CD4-positive, alpha-beta memory T cell (primary cell): Measurements from ENCODE around the gene UBQLN4. TPM values are rescaled to one million over a fixed set of nuclear protein-coding genes. Genes with fewer than 3 reads are reported as not detected.

Source experiments
- CTCF ChIA-PET: fragments of 350-600 bp; sonication (Branson Sonifier 250); formaldehyde crosslinking; loops from one replicate; lab custom pipeline; 2021; ENCODE audit warnings: inconsistent platforms; ENCODE audit not compliant: partially characterized antibody; lab: Charles Lee
- POLR2A ChIA-PET: fragments of 350-600 bp; sonication (Branson Sonifier 250); formaldehyde crosslinking; loops from one replicate; lab custom pipeline; 2021; ENCODE audit not compliant: partially characterized antibody; lab: Charles Lee
- DNase-seq, 5 donors: peaks; one replicate each; pipeline versions ENCODE4 v3.0.0 to v3.0.0-alpha.2; 2020 to 2022; ENCODE audit warnings: mixed read lengths in 1 of 5
- H3K27ac ChIP-seq: one replicate; pipeline ENCODE4 v1.7.0; 2013; ENCODE audit warnings: low read depth, low read length
- H3K27me3 ChIP-seq: 2 replicates; pipeline ENCODE4 v1.7.0; 2013; ENCODE audit warnings: mild to moderate bottlenecking, low read length, moderate library complexity; ENCODE audit not compliant: insufficient read depth
- H3K36me3 ChIP-seq: 2 replicates; pipeline ENCODE4 v1.7.0; 2013; ENCODE audit warnings: mild to moderate bottlenecking, low read length, moderate library complexity; ENCODE audit not compliant: insufficient read depth
- H3K4me1 ChIP-seq: 2 replicates; pipeline ENCODE4 v1.7.0; 2013; ENCODE audit warnings: mild to moderate bottlenecking, low read length, moderate library complexity; ENCODE audit not compliant: insufficient read depth
- H3K4me3 ChIP-seq, 2 donors: one replicate each; pipeline ENCODE4 v1.7.0; 2013; ENCODE audit warnings: low read length in 2 of 2, mild to moderate bottlenecking in 1 of 2
- H3K9me3 ChIP-seq, 2 donors: one replicate each; pipeline ENCODE4 v1.7.0; 2013; ENCODE audit warnings: low read length in 2 of 2, control low read depth in 1 of 2; ENCODE audit not compliant: control insufficient read depth in 1 of 2
- H3K27ac Mint-ChIP-seq, 7 donors: one replicate each; pipeline ENCODE4 v1.8.0; 2020 to 2021; ENCODE audit warnings: mixed read lengths in 7 of 7, mild to moderate bottlenecking in 6 of 7, inconsistent platforms in 3 of 7, moderate library complexity in 3 of 7
- H3K27me3 Mint-ChIP-seq, 2 donors: one replicate each; pipeline ENCODE4 v1.8.0; 2020 to 2021; ENCODE audit warnings: mixed read lengths in 2 of 2
- H3K36me3 Mint-ChIP-seq, 2 donors: one replicate each; pipeline ENCODE4 v1.8.0; 2020 to 2021; ENCODE audit warnings: mixed read lengths in 2 of 2, inconsistent platforms in 1 of 2, mild to moderate bottlenecking in 1 of 2
- H3K4me1 Mint-ChIP-seq, 4 donors: one replicate each; pipeline ENCODE4 v1.8.0; 2020 to 2021; ENCODE audit warnings: mixed read lengths in 4 of 4, mild to moderate bottlenecking in 1 of 4
- H3K4me3 Mint-ChIP-seq, 8 donors: one replicate each; pipeline ENCODE4 v1.8.0; 2020 to 2021; ENCODE audit warnings: mixed read lengths in 8 of 8, mild to moderate bottlenecking in 7 of 8, moderate library complexity in 6 of 8, inconsistent platforms in 3 of 8
- H3K9me3 Mint-ChIP-seq, 8 donors: one replicate each; pipeline ENCODE4 v1.8.0; 2020 to 2021; ENCODE audit warnings: mixed read lengths in 8 of 8, mild to moderate bottlenecking in 5 of 8, inconsistent platforms in 3 of 8, moderate library complexity in 1 of 8
- intact Hi-C: fragments of 100-400 bp; cut with micrococcal nuclease; formaldehyde crosslinking; loops from one replicate; pipeline ENCODE4 v1.15.1; 2023
- polyA plus RNA-seq, 2 donors: library from polyadenylated mRNA; unstranded; fragments of 300-500 nt; fragmentation: Illumina TruSeq; gene quantifications; one replicate each; pipeline ENCODE4 v1.2.3, GENCODE V29; 2021
- total RNA-seq, 2 experiments: library from RNA; stranded (reverse); gene quantifications; one replicate each; pipeline ENCODE4 v1.2.3, GENCODE V29; 2021

UBQLN4 gene
- total and polyA plus RNA-seq, 4 experiments from 2014 or later: 8.9 to 39.5 (median 25.3) TPM

DNA sequence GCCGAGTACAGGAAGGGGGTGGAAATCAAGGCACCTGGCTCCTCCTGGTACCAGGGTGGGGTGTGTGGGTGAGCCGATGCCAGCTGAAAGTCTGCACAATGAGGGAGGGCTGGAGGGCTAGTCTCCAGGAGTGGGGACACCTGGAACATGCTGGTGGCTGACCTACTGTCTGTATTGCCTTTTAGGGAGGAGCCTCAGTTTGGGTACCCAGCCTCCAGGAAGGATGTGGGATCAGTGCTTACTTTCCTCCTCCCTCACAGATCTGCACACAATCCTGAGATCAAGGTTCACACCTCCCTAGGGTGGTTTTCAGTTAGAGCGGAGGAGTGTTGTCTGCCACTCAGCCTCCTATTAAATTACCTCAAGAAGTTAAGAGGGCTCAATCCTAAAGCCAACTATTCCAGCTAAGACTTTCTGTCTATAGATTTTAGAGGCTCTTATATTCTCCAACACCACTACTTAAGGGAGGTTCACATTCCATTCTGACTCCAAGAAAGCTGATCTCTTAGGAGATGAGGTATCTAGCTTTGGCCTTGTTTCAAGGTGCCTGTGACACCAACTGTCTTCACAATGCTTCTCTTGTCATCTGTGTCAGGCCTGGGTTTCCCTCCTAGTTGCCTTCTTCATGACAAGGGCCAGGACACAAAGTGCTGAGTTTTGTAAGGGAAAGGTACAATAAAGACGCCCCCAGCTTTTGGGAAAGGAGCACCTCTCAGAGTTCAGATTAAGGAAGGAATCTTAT lies 48.6 kb downstream of the UBQLN4 start:
- H3K27ac ChIP-seq: peak overlapping the region; percentile 18
- H3K27me3 ChIP-seq: no peaks in the 10 kb centered on the region
- Mint-ChIP-seq H3K27me3 (no peaks in the 10 kb centered on the region), H3K36me3 (peaks cover 11 to 15% of the 10 kb centered on the region in 2 donors), H3K27ac (peak overlapping the region; percentile 78 to 94 (median 92)), H3K4me3 (peak overlapping the region; percentile 38 to 79 (median 61)), H3K4me1 (peaks cover 22 to 45% (median 30%) of the 10 kb centered on the region in 4 donors), H3K9me3 (no peaks in the 10 kb centered on the region)
- H3K4me3 ChIP-seq: peak overlapping the region in 1 of 2 donors; percentile 36
- H3K4me1 ChIP-seq: peaks cover 22% of the 10 kb centered on the region
- H3K36me3 ChIP-seq: peaks cover 10% of the 10 kb centered on the region
- ChIA-PET POLR2A (interaction anchor here (0.7 to 1.4 kb wide), 4 partner anchors 10 to 71 kb away, joined by 3 to 6 read pairs (median 5); partner anchors contain the start of genes ARHGEF2 and KHDC4), CTCF (interaction anchor here (1.1 to 1.6 kb wide), 6 partner anchors 9 to 812 kb away, joined by 3 to 5 read pairs (median 3); no protein-coding TSS in a partner anchor)
- H3K9me3 ChIP-seq: no peaks in the 10 kb centered on the region
- intact Hi-C loops: loop anchor here (2.0 to 5.0 kb wide), 2 partner anchors 16 to 47 kb away; partner anchors contain the start of genes LAMTOR2, SSR2 and UBQLN4
- DNase-seq: peak; percentile 39 to 55 (median 48)

DNA sequence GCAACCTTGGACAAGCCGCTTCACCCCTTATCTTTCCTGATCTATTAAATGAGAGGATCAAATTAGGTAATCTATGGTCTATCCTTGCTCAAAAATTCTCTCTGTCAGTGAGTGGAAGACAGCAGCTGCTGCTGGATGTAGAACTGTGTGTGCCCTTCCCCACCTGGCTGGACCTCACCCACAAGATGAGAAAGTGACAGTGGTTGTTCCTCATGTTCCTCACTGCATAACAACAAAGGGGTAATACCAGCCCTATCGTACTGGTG lies 49.7 kb downstream of the UBQLN4 start:
- POLR2A ChIA-PET: interaction anchor here (0.6 to 1.2 kb wide), 4 partner anchors 16 to 208 kb away, joined by 3 read pairs; no protein-coding TSS in a partner anchor

DNA sequence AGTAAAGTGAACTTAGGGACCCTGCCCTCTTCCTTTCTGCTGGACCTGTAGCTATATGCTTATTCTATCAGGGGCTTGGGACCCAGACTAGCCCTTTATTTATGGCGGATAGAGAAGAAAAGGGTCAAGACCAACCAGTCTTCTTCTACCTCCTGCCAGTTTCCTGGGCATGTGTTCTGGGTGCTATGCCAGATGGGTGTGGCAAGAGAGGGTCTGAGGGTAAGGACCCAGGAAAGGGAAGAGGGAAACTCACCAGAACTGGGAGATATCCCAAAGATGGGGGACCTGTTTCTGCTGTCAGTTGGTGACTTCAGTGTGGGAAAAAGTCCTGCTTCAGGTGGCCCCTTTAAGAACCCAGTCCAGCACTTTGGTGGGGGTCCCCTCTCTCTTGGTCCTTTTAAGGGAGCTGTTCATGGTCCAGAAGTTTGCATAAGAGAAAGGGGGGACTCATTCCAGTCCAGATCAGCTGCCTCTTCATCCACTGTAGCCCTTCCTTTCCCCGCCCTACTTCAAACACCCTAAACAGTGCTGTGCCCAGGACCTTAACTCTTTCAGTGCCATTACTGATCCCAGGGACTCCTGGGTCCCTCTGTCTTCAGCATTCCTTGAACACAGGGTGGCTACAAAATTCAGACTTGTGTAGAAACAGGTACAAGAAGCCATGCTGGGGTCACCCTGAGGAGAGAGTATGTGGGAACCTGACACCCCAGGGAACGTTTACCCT lies 51.2 kb downstream of the UBQLN4 start:
- Mint-ChIP-seq H3K36me3 (no peaks in the 10 kb centered on the region), H3K4me3 (no peak overlapping the region), H3K27me3 (no peaks in the 10 kb centered on the region), H3K27ac (peak overlapping the region in 6 of 7 donors; percentile 36 to 90 (median 54)), H3K4me1 (peaks cover 17 to 33% (median 23%) of the 10 kb centered on the region in 4 donors), H3K9me3 (no peaks in the 10 kb centered on the region)
- CTCF ChIA-PET: interaction anchor here (0.7 kb wide), 1 partner anchor 86 kb away, joined by 3 read pairs; no protein-coding TSS in a partner anchor
- H3K9me3 ChIP-seq: no peaks in the 10 kb centered on the region
- no peaks in the 10 kb centered on the region for H3K27me3 ChIP-seq
- H3K36me3 ChIP-seq: no peaks in the 10 kb centered on the region
- intact Hi-C loops: no loop called here
- POLR2A ChIA-PET: no interaction called here
- no peak for DNase-seq
- H3K27ac ChIP-seq: no peak overlapping the region
- peaks cover 22% of the 10 kb centered on the region for H3K4me1 ChIP-seq
- no peak overlapping the region for H3K4me3 ChIP-seq

More for the DNA sequence above, 49.7 kb downstream of the UBQLN4 start:
- no peaks in the 10 kb centered on the region for H3K9me3 Mint-ChIP-seq
- H3K4me1 ChIP-seq: peaks cover 22% of the 10 kb centered on the region
- H3K36me3 Mint-ChIP-seq: peaks cover 5 to 6% of the 10 kb centered on the region in 2 donors
- H3K4me1 Mint-ChIP-seq: peaks cover 20 to 40% (median 28%) of the 10 kb centered on the region in 4 donors
- H3K27ac Mint-ChIP-seq: peak overlapping the region in 6 of 7 donors; percentile 4 to 63 (median 42)
- no peak for DNase-seq
- H3K4me3 Mint-ChIP-seq: no peak overlapping the region
- peaks cover 3% of the 10 kb centered on the region for H3K36me3 ChIP-seq
- H3K9me3 ChIP-seq: no peaks in the 10 kb centered on the region
- no peak overlapping the region for H3K27ac ChIP-seq
- intact Hi-C loops: loop anchor here (2.0 kb wide), 1 partner anchor 17 kb away; the partner anchor contains the start of gene SSR2
- H3K4me3 ChIP-seq: no peak overlapping the region
- CTCF ChIA-PET: interaction anchor here (1.2 to 1.3 kb wide), 2 partner anchors 12 to 14 kb away, joined by 3 read pairs; no protein-coding TSS in a partner anchor
- H3K27me3 ChIP-seq: no peaks in the 10 kb centered on the region
- H3K27me3 Mint-ChIP-seq: no peaks in the 10 kb centered on the region

DNA sequence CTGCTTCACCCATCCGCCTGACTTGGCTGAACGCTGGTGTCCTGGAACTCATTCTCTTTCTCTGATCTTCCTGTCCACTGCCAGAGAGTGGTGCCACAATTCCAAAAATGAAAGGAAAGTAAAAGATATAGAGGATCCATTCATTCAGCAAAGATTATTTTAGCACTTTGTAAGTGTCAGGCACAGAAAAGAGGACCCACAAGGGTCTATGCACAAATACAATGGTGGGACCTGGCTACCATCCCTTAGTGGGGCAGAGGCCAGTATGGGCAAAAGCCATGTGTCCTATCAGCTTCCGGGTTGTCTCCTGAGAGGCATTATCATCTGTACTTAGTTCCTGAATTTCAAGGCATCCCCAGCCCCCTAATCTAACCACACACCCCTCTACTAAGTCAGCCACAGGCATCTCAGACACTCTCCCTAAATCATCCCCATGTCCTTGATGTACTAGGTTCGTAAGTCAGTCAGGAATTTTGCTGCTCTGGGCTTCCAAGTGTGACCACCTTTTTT lies 51.9 kb downstream of the UBQLN4 start:
- Mint-ChIP-seq H3K36me3 (no peaks in the 10 kb centered on the region), H3K27me3 (no peaks in the 10 kb centered on the region), H3K4me1 (peaks cover 13 to 30% (median 19%) of the 10 kb centered on the region in 4 donors), H3K4me3 (no peak overlapping the region), H3K27ac (peak overlapping the region in 4 of 7 donors; percentile 26 to 90 (median 54)), H3K9me3 (no peaks in the 10 kb centered on the region)
- intact Hi-C loops: no loop called here
- ChIA-PET POLR2A (interaction anchor here (1.1 kb wide), 1 partner anchor 18 kb away, joined by 3 read pairs; no protein-coding TSS in a partner anchor), CTCF (interaction anchor here (0.7 kb wide), 1 partner anchor 86 kb away, joined by 3 read pairs; no protein-coding TSS in a partner anchor)
- H3K4me1 ChIP-seq: peaks cover 17% of the 10 kb centered on the region
- no peaks in the 10 kb centered on the region for H3K27me3 ChIP-seq
- DNase-seq: no peak
- no peaks in the 10 kb centered on the region for H3K36me3 ChIP-seq
- H3K9me3 ChIP-seq: no peaks in the 10 kb centered on the region
- H3K4me3 ChIP-seq: no peak overlapping the region
- H3K27ac ChIP-seq: no peak overlapping the region

DNA sequence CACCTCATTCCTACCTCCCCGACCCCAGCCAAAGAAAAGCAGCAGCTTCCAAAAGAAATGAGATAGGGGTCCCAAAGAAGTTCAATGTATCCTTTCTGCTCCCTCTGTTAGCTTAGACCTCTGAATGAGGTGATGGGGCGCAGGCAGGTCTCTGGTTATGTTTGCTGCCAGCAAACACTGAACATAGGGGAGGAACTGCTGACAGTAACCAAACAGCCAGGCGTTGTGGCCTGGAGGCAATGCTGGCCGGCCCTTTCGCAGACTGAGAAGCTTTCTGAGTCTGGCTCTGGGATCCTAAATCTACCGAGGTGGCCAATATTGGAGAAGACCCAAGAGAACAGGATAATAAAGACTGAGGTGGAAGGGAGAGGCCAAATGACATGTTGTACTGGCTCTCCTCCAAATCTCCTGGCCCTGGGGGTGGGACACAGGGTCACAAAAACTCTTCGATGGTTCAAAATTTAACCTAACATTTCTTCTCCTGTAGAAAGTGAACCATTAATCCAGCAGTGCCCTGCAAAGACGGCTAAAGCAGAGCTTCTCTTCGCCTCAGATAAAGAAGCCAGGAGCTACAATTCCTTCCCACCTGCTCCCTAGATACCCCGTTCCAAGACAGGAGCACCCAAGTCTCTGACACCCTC lies 52.5 kb downstream of the UBQLN4 start:
- Histone ChIP-seq H3K4me1 (peaks cover 16% of the 10 kb centered on the region), H3K27ac (no peak overlapping the region), H3K4me3 (no peak overlapping the region), H3K9me3 (no peaks in the 10 kb centered on the region), H3K27me3 (no peaks in the 10 kb centered on the region), H3K36me3 (no peaks in the 10 kb centered on the region)
- Mint-ChIP-seq H3K36me3 (no peaks in the 10 kb centered on the region), H3K27ac (peak overlapping the region in 3 of 7 donors; percentile 2 to 46 (median 44)), H3K4me3 (no peak overlapping the region), H3K27me3 (no peaks in the 10 kb centered on the region), H3K4me1 (peaks cover 13 to 26% (median 16%) of the 10 kb centered on the region in 4 donors), H3K9me3 (no peaks in the 10 kb centered on the region)
- DNase-seq: no peak
- ChIA-PET CTCF (interaction anchor here (0.7 kb wide), 1 partner anchor 85 kb away, joined by 3 read pairs; no protein-coding TSS in a partner anchor), POLR2A (interaction anchor here (1.1 kb wide), 1 partner anchor 19 kb away, joined by 3 read pairs; no protein-coding TSS in a partner anchor)
- intact Hi-C loops: no loop called here

DNA sequence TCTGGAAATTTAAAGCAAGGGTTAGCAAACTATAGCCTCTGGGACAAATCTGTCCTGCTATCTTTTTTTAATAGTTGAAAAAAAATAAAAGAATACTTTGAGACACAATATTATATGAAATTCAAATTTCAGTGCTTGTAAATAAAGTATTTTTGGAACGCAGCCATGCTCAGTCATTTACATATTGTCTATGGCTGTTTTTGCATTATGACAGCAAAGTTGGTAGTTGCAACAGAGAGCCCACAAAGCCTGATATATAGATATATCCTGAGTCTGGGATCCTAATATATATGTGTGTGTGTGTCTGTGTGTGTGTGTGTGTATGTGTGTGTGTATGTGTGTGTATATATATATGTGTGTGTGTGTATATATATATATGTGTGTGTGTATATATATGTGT lies 53.6 kb downstream of the UBQLN4 start:
- ChIA-PET POLR2A (no interaction called here), CTCF (no interaction called here)
- H3K36me3 ChIP-seq: no peaks in the 10 kb centered on the region
- H3K4me3 Mint-ChIP-seq: no peak overlapping the region
- H3K36me3 Mint-ChIP-seq: no peaks in the 10 kb centered on the region
- peaks cover 6% of the 10 kb centered on the region for H3K4me1 ChIP-seq
- no peaks in the 10 kb centered on the region for H3K9me3 Mint-ChIP-seq
- no peaks in the 10 kb centered on the region for H3K9me3 ChIP-seq
- H3K27me3 Mint-ChIP-seq: no peaks in the 10 kb centered on the region
- no peak for DNase-seq
- no peak overlapping the region for H3K27ac ChIP-seq
- H3K4me1 Mint-ChIP-seq: peaks cover 8 to 17% (median 9%) of the 10 kb centered on the region in 4 donors
- no peak overlapping the region for H3K27ac Mint-ChIP-seq
- no peaks in the 10 kb centered on the region for H3K27me3 ChIP-seq
- intact Hi-C loops: no loop called here
- no peak overlapping the region for H3K4me3 ChIP-seq
